Measurements from ENCODE around the gene CREBRF. TPM values are rescaled to one million over a fixed set of nuclear protein-coding genes. Genes with fewer than 3 reads are reported as not detected.
"Not testable (repeated sequence)": the region's sequence is repeated elsewhere in the genome, so short reads cannot be mapped to it uniquely, and the experiment has no call there.

The CREBRF gene
- total RNA-seq, 1 donor from 2014 or later, result 34.2 TPM

DNA sequence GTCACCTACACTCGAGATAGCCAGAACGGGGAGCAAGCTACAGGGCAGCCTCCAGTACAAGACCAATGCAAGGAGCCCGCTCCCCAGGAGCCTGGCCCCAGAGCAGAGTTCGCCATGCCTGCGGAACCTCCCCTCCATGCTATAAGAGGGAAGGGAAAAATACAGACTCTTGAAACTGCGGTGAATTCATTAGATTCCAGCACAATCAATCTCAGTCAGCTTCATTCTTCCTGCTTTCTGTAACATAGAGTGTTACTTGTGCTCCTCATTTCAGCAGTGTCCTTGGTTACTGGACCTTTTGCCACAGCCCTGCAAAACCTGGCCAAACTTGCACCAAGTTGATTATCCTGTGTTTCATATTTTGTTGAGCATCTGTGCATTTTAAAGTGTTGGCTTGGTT is 22.2 kb upstream of the CREBRF start:
- DNase-seq (ENCODE audit: low spot score in 2 of 2), result no peak
- no peak for FAIRE-seq

DNA sequence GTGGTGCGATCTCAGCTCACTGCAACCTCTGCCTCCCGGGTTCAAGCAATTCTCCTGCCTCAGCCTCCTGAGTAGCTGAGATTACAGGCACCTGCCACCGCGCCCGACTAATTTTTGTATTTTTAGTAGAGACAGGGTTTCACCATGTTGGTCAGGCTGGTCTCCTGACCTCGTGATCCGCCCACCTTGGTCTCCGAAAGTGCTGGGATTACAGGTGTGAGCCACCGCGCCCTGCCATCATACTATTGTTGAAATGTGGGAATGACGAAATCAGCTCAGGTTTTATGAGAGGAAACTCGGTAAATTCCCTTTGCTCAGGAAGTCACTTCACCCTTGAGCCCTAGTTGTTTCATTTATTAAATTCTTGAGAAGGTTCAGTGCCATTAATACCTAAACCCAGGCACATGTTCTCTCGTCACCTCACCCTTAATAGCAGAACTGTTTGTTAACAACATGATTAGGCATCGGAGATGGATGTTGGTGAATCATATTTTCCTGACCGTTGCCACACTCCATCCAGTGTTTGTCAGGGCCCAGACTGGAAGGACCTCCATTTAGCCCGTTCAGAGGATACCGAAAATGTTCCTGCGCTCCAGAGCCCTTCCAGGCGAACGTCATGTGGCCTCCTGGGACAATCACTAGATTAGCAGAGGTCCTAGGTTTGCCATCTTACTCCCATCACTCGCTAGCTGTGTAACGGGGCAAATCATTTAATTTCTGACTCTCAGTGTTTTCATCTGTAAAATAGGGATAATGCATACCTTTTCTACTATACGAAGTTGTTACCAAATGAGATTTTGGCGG is 20.0 kb upstream of the CREBRF start:
- DNase-seq (ENCODE audit: low spot score in 2 of 2) (no peak), FAIRE-seq (no peak)

DNA sequence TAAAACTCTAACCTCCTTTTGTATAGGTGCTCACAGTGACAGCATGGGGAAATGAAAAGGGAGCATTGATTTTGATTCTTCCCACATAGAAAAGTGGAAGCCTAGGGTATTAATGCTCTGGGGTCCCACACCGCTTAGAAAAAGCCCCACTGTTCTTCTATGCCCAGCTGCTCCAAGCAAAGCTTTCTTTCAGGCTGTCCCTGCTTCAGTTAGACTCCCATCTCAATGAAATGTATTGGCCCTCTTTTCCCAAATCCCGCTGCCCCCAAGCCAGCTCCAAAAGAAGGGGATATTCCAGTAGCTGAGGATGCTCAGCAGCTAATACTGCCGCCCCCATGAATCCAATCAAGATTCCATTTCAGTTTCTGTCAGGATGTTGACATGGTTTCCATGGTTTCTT is 17.0 kb upstream of the CREBRF start:
- no peak for DNase-seq (ENCODE audit: low spot score in 2 of 2)
- FAIRE-seq, result no peak

DNA sequence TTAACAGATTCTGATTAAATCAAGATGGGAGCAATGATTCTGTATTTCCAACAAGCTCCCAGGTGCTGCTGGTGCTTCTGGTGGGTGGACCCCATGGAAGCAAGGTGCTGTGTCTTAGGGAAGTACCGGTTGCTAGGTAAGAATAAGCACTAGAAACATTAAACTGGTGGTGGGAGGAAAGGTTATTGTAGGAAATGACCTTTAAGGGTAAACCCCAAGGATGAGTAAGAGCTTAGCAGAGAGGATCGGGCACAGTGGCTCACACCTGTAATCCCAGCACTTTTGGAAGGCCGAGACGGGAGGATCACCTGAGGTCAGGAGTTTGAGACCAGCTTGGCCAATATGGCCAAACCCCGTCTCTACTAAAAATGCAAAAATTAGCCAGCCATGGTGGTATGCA is 16.2 kb upstream of the CREBRF start:
- no peak for FAIRE-seq
- DNase-seq (ENCODE audit: low spot score in 2 of 2), result no peak

DNA sequence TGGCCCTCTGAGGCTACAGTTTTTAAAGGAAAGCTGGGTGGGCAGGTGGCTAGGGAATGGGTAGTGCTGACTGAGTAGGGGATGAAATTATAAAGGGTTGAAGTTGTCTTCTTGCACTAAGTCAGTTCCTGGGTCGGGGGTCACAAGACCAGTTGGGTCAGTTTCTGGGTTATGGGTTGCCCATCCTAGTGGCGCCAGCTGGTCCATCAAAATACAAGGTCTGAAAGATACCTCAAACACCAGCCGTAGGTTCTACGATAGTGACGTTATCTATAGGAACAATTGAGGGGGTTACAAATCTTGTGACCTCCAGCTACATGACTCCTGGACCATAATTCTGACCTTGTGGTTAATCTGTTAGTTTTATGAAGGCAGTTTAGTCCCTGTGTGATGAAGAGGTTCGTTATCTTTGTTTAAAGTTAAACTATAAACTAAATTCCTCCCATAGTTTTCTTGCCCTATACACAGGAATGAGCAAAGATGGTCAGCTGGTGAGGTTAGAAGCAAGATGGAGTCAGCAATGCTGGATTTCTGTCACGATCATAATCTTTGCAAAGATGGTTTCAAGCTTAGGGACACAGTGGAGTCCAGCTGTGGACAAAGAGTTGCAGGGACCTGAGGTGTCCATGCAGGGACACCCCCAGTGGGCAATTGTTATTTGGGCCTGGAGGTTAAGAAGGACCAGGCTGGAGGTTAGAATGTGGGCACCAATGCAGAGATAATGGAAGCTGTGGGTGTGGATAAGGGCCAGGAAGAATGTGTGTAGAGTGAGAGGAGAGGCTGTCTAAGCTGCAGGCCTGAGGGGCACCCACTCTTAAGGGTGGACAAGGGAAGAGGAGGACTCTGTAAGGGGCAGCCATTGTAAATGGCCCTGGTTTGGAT is 14.0 kb upstream of the CREBRF start:
- FAIRE-seq, result no peak

DNA sequence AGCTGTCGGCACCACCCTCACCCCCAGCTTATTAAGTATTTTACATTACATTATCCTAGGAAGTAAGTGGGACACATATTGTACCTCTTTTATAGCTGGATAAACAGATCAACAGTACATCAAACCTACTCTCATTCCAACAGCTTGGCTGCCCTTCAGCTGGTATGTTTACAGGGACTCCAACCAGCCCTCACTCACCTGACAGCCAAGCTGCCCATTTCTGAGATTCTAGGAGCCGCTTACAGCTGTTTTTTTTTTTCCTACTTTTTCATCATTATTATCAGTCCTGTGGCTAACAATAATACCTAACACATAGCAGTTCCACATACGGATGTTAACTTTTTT is 13.4 kb upstream of the CREBRF start:
- no peak for FAIRE-seq

More for the DNA sequence above, 14.0 kb upstream of the CREBRF start:
- DNase-seq (ENCODE audit: low spot score in 2 of 2), result no peak

DNA sequence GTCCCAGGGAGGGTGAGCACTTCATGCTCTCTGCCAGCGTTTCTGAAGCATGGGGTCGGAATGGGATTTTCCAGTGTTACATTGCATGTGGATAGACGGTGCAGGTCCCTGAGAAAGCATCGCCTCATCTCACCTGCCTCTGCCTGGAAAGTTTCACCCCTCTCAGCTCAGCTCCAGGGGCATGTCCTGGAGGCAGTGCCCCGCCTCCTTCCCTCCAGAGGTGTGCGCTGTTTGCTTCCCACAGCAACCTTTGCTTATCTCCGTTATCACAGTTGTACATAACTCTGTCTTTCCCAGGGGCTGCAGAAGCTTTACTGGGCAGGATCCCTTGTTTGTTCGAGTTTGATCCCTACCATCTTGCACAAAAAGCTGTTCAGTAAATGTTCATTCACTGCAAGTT is 10.7 kb upstream of the CREBRF start:
- FAIRE-seq (no peak), DNase-seq (ENCODE audit: low spot score in 2 of 2) (no peak)

More for the DNA sequence above, 13.4 kb upstream of the CREBRF start:
- no peak for DNase-seq (ENCODE audit: low spot score in 2 of 2)

DNA sequence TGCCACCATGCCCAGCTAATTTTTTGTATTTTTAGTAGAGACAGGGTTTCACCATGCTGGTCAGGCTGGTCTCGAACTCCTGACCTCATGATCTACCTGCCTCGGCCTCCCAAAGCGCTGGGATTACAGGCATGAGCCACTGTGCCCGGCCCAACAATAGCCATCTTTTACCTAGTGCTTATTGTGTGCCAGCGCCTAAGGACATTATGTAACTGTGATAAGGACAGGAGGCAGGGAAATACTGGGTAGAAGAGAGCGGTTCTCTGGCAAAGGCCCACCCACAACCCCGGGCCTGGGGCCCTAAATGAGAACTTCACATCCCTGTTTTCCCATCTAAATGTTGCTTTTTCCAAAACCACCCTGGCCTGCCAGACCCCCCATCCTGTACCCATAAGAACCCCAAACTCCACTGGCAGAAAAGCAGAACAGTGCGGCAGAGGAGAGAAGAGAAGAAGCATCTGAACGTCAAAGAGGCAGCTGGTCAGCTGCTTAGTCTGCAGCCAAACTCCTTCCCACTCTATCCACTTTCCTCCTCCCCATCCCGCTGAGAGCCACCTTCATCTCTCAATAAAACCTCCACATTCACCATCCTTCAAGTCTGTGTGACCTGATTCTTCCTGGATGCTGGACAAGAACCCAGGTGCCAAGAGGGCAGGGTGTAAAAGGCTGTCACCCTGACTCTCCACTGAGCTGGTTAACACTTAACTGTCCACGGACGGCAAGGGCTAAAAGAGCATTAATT is 8.9 kb upstream of the CREBRF start:
- FAIRE-seq; DNase-seq (ENCODE audit: low spot score in 2 of 2): not testable (repeated sequence)

DNA sequence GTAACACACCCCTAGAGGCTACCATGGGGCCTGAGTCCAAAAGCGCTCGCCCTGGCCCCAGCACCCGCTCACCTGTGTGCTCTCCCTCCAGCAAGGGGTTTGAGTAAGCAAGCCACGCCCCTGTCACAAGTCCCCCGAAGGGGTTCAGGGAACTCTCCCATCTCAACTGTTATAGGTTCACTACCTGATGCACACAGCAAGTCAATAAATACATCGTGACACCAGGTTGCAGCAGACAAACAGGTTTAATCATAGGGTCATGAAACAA is 8.4 kb upstream of the CREBRF start:
- no peak for FAIRE-seq
- DNase-seq (ENCODE audit: low spot score in 2 of 2), result no peak

DNA sequence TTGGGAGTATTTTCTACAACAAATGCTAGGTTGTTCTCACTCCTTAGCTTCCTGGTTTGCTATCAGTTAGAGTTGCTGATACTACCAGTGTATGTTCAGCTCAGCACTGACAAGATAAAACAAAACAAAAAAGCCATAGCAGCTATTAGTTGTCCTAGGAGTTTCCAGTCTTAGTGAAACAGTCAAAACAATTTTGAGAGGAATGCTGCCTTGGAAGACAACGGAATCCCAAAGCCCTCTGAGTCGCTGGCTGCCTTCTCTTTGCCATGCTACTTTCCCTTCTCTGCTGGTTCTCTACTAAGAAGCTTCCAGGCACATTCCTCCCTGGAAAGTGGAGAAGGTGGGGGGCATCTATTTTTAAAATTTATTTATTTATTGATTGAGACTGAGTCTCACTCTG is 5.4 kb upstream of the CREBRF start:
- FAIRE-seq, result no peak
- no peak for DNase-seq (ENCODE audit: low spot score in 2 of 2)

DNA sequence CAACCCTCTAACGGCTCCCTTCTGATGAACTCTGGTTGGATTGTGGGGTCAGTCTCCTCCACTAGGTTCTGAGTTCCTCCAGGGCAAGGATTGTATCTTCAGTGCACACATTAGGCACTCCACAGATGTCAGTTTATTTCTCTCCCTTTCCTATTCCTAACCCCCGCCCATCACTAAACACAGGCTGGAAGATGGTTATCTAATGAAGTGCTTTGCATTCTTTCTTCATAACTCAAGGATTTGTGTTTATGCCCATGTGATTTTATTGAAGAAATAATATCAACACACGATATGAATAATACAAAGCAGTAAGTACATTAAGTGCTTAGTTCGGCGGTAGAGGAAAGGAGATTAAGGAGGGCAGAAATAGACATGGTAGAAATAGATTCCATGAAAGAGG is 4.4 kb upstream of the CREBRF start:
- no peak for DNase-seq (ENCODE audit: low spot score in 2 of 2)
- no peak for FAIRE-seq

DNA sequence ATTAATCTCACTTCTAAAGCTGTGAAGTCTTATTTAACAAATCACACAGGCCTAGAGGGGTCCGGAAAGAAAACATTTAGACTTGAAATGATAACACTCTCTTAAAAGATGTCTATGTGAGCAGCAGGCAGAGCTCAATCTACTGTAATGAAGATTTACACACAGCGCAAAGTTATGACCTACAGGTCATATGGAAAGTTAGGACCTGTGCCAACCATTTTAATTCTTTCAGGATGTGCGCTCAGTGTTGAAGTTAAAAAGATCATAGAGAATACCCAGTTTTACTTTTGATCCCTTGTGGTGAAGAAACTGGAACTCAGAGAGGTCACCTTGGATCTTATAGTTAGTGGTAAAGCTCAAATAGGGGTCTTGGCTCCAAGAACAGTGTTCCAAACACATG is 3.1 kb upstream of the CREBRF start:
- FAIRE-seq, result no peak
- no peak for DNase-seq (ENCODE audit: low spot score in 2 of 2)

DNA sequence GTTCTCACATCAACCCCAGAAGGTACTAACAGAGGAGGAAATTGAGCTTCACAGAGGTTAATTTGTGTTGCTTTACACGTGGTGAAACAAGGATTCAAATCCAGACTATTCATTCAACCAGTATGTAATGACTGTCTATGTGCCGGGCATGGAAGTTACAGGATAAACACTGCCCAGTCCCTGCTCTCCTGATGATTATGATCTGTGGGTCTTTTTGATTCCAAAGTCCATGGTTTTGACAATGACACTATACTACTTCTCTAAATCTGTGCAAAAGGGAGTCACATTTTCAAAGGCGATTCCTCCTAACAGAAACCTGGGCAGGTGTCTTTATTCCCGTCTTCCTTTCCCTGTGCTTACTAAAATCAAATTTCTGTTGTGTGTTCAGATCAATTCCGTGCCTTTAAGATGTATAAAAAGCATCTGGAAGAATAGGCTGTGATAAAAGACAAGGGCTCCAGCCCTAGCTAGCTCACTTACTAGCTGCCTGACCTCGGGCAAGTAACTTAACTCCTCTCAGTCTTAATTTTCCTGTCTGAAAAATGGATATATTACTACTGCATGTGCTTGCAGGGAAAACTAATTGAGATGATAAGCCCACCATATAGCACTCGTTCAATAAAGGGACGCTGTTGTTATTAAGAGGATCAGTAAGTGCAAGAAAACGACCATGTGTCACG is 970 bp upstream of the CREBRF start:
- DNase-seq (ENCODE audit: low spot score in 2 of 2), result no peak
- no peak for FAIRE-seq

DNA sequence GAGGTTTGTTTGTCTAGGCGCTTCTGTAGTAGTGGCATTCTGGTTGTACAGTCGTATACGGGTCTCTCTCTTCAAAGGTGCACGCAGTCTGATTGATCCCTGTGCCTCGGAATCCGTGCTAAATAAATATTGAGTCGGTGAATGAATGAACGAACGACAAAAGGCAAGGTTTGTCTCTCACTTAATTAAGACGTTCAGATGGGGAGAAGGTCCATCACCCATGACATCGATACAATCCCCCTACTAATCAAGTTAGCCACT is 500 bp upstream of the CREBRF start:
- DNase-seq (ENCODE audit: low spot score in 2 of 2) (no peak), FAIRE-seq (no peak)

DNA sequence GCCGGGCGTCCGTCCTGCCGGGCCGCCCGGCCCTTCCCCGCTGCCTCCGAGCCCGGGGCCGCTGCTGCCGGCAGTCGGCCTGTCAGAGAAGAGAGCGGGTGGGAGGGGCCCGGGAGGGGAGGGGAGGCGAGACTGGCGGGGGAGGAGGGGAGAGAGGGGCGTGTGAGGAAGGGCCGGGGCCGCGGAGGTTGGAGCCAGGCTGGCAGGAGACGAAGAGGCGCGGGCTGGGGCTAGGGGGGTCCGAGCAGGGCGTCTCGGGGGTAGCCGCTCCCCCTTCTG is 570 bp downstream of the CREBRF start:
- no peak for DNase-seq (ENCODE audit: low spot score in 2 of 2)

DNA sequence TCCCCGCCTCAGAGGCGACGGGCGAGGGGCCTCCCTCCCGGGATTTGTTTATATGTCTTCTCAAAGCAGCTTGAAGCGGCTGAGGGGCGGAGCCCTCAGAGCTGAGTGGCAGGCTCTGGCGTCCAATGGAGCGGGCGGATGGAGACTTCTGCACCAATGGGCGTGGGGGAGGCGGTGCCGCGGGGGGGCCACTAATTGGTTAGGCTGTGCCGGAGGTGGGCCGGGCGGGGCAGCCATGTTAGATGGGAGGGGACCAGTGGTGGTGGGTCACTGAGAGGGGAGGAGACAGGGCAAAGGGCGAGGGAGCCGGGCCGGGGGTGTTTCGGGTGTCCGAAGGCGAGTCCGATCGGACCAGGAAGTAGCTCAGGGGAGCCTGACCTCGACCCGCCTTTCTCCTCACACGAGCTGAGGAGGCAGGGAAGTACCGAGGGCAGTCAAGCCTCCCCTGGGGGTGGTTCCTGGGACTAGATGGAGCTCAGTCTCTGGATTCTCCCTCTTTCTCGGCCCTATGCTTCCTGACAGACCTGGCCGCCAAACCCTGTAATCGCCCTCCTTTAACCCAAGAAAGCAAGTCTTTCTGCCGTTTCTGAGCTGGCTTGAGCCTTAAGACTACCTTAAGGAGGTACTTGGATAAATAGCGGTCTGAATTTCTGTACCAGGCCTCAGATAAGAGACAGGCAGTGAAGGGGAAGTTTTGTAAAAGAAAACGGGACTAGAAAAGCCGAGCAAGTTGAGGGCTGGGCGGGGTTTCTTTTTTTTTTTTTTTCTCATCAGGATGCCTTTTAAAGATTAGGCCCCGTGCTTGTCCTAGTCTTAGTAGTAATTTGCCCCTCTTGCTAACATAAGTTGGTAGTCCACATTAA is 1.1 kb downstream of the CREBRF start:
- FAIRE-seq (no peak), DNase-seq (ENCODE audit: low spot score in 2 of 2) (peak; percentile 91 to 93)

More for the DNA sequence above, 570 bp downstream of the CREBRF start:
- FAIRE-seq, result no peak

DNA sequence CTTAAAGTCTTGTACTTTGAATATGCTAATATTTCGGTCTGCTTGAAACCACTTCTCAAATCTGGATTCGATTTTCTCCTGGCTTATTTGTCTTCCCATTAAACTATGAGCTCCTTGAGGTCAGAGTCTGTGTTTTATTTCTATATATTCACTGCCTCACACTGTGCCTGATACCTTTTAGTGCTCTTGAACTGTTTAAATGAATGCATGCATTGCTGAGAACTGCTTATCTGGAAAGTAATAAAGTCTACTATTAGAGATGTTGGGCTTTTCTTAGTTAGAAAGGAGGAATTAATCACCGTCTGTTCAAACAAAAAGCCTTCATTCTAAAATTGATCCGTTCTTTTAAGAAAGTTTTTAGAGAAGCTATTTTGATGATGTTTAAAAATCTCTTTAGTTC is 6.0 kb downstream of the CREBRF start:
- no peak for FAIRE-seq
- DNase-seq (ENCODE audit: low spot score in 2 of 2), result no peak

DNA sequence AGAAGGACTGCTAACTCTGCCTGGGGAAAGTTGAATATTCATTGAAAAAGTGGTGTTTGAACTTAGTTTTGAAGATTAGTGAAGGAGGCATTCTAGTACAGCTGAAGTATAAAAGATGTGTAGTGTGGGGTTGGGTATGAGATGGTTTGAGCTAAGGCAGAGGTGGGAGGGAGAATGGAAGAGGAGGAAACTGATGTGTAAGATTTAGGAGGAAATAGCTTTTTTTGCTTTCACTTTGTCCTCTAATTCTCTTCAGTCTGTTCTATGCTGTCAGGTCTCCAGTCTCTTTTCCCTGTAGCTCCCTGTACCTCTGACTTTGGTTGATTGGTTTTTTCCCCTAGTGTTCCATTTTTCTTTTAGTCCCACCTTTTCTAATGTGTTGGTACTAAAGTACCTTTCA is 9.0 kb downstream of the CREBRF start:
- FAIRE-seq, result no peak
- no peak for DNase-seq (ENCODE audit: low spot score in 2 of 2)

DNA sequence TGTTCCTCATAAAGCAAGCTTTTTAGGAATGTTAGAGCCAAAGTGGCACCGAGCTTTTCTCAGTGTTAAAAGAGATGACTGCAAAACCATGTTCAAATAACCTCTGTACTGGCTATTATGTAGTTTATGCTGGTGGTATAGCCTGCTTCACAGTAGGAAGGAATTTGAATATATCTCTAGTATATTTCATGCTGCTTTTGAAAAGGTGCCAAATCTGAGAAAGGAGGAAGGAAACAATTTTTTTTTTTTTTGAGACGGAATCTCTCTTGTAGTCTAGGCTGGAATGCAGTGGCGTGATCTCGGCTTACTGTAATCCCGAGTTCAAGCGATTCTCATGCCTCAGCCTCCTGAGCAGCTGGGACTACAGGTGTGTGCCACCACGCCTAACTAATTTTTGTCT is 13.5 kb downstream of the CREBRF start:
- FAIRE-seq (no peak), DNase-seq (ENCODE audit: low spot score in 2 of 2) (no peak)

DNA sequence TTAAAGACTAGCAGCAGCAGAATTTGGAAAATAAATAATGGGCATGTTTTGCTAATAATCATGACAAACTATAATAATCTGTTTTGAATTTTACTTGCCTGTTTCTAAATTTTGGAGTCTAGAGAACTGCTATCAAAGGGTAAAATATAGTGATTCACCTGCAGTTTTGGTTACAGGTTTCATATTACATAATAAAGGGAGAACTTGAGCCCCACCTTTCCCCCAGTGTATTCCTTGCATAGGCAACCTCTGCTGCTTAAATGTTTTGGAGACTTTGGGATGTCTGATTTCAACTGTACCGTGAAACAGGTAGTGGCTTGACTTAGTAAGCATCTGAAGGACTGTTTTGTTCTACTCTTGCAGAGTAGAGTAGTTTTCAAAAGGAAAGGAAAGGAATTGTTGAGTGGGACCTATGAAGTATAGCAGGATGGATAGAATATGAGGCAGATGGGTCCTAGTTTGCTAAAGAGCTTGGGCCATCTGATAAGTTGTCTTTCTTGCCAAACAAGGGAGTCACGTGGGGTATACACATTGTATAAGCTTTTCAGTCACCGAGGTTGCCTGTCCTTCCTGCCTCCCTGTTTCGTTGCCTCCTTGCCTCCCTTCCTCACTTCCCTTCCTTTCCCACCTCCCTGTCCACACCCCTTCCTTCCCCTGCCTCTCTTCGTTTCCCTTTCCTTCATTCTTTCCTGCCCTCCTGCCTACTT is 19.1 kb downstream of the CREBRF start:
- DNase-seq (ENCODE audit: low spot score in 2 of 2) (no peak), FAIRE-seq (no peak)

Measured in frontal cortex (tissue), 4 donors.